ENCODE data around the gene RALGPS1.

RALGPS1 gene, protein sequence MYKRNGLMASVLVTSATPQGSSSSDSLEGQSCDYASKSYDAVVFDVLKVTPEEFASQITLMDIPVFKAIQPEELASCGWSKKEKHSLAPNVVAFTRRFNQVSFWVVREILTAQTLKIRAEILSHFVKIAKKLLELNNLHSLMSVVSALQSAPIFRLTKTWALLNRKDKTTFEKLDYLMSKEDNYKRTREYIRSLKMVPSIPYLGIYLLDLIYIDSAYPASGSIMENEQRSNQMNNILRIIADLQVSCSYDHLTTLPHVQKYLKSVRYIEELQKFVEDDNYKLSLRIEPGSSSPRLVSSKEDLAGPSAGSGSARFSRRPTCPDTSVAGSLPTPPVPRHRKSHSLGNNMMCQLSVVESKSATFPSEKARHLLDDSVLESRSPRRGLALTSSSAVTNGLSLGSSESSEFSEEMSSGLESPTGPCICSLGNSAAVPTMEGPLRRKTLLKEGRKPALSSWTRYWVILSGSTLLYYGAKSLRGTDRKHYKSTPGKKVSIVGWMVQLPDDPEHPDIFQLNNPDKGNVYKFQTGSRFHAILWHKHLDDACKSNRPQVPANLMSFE

DNA sequence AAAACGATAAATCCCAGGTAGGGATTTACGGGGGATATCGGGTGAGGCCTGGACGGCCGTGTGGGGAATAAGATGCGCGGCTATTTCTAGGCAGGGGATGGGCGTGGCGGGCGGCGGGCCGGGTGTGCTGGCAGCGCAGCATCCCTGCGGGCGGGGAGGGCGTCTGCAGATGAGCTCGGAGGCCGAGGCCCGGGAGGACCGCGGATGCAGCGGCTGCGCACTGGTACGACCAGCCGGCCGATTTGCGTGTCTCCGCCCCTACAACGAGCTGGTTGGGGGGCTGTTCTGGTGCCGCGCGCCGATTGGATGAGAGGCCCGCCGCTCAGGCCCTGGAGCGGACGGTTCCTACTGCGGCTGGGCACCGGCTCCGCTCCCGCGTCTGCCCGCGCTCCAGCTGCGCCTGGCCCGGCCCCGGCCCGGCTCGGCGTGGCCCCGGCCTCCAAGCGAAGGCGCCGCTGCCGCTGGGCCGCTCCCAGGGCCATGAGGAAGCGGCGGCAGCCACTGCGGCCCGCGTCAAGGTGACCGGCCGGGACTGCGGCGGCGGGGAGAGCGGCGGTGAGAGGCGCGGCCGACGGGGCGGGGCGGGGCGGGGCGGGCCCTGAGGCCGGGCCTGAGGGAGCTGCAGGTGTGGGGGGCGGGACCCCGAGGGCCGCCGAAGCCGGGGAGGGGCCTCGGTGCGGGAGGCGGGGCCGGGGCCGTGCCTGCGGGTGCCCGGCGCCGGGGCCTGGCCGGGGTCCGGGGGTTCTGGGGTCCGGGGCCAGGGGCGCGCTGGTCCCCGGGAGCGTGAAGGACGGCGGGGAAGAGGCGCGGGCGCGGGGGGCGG lies at the start of gene RALGPS1:
Gene RALGPS1, plus strand, starts transcription at position 325 of the 823 bp plus-strand sequence. CDS start 47,508 bp downstream, outside the sequence.
- no peak for FAIRE-seq

DNA sequence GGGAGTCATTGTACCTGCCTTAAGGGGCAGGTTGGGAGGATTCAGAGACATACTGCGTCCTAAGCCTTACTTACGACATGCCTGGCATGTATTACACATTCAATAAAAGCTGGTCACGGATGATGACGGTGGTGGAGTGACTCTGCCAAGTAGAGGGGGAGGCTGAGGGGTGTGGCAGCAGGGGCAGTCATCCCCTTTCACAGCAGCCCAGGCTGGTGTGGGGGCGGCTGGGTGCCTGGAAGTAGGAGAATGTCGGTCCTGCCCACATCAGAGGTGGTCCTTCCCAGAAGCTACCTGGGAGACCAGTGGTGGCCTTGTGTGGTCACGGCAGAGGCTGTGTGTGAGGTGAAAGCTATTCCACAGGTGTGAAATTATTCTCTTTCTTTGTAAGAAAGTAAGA lies 45.2 kb upstream of the RALGPS1 start:
- FAIRE-seq, result no peak

DNA sequence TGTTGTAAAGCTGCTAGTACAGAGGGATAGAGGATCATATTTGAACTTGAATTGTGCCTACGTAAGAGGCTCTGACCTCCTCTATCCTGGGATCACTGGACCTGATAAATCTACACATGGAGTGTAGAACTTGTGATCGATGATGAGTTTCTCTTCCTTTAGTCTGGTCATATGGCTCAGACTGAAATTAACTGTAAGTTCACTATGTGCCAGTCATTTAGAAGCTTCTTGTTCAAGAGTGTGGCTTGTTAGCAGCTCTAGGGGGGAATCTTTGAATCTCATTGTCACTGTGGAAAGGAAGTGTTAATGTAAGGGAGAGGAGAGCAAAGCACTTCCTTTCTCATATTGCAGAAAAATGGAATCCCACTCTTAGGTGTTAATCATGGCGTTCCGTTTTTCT lies 42.1 kb upstream of the RALGPS1 start:
- no peak for FAIRE-seq

DNA sequence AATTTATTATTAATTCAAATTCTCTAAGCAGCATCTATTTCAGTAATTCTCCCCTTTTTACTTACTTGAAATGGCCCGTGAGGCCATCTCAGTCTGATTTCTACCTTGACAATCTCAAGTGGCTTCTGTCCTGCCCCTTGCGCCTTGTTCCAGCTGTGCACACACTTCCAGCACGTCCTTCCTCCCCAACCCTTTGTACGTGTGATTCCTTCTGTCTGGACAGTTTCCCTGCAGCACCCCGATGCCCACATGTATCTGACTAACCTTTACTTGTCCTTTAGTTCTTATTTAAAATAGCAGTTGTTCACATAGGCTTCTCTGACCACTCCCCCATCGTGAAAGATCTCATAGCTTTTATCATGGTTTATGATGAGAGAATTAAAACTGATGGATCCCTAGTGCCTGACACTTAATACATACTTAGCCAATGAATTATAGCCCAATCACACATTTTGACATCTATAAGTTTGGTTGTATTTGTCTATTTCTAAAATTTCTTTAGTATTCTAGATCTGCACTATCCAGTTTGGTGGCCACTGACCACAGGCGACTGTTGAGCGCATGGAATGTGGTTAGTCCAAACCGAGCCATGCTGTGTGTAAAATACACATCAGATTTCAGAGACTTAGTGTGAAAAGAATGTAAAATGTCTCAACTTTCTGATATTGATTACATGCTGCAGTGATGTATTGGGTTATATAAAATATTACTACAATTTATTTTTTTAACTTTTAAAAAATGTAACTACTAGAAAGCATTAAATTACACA lies 39.9 kb upstream of the RALGPS1 start:
- FAIRE-seq, result no peak

DNA sequence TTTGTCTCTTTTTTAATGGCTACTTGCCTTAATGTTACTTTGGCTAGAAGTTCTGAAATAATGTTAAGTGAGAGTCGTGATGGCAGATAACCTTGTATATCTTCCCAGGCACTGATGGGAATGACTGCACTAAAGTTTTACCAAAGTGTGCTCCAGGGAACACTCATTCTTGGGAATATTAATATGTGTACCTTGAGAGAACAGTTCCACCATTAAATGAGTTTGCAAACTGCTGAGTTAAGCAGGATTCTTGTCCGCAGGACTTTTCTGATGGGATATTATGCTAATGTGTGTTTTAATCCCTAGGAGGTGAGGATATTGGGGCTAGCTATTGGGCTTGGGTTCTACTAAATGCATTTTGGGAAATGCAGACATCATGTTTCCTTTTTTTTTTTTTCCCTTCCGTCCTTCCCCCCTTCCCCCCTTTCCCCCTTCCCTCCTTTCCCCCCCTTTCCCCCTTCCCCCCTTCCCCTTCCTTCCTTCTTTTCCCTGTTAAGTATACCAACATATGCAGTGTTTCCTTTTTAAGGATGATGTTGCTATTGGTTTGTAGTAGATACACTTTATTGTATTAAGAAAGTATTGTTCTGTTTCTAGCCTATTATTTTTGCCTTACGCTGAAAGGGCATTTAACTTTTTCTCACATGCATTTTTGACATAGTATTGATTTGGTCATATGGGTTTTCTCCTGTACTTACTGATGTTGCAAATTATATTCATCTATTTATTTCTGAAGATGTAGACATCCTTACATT lies 38.6 kb upstream of the RALGPS1 start:
- FAIRE-seq, result no peak

DNA sequence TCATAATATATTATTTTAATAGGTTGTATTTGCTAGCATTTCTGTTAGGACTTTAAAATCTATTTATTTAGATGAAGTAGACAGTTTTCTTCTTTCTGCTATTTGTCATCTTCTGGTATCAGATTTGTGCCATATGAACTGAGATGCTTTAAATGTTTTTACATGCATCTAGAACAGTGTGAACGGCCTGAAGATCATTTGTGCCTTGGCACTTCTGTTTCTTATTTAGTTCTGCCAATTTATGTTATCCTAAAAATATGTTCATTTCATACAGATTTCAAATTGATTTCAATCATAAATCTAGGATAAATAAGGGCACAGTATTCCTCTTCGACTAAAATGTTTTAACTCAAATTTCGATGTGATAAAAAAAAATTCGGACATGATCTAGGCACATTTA lies 38.1 kb upstream of the RALGPS1 start:
- FAIRE-seq, result no peak

DNA sequence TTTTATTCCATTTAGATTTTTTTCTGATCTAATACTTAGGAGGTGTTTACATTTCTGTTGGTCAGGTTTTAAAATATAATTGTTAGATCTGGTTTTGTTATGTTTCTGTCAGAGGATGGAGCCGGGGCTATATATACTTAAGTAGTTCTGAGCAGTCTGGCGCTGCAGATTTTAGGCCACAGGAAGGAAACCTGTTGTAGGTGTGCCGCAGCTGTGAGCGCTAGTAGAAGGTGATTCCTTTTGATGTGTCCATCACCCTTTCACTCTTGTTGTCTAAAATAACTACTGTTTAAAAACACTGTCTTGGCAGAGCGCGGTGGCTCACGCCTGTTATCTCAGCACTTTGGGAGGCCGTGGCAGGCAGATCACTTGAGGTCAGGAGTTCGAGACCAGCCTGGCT lies 37.2 kb upstream of the RALGPS1 start:
- no peak for FAIRE-seq

DNA sequence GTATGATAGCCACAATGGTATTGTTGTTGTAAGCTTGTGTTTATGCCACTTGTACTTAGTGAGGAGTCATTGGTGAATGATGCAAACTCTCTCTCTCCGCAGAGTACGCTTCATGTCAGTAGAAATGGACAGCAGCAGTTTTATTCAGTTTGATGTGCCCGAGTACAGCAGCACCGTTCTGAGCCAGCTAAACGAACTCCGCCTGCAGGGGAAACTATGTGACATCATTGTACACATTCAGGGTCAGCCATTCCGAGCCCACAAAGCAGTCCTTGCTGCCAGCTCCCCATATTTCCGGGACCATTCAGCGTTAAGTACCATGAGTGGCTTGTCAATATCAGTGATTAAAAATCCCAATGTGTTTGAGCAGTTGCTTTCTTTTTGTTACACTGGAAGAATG lies 35.3 kb upstream of the RALGPS1 start:
- FAIRE-seq, result no peak

DNA sequence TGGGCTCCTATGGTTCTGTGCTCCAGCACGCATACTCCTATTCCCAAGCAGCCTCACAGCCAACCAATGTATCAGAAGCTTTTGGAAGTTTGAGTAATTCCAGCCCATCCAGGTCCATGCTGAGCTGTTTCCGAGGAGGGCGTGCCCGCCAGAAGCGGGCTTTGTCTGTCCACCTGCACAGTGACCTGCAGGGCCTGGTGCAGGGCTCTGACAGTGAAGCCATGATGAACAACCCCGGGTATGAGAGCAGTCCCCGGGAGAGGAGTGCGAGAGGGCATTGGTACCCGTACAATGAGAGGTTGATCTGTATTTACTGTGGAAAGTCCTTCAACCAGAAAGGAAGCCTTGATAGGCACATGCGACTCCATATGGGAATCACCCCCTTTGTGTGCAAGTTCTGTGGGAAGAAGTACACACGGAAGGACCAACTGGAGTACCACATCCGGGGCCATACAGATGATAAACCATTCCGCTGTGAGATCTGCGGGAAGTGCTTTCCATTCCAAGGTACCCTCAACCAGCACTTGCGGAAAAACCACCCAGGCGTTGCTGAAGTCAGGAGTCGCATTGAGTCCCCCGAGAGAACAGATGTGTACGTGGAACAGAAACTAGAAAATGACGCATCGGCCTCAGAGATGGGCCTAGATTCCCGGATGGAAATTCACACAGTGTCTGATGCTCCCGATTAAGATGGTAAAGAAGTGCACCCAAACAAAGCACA lies 34.2 kb upstream of the RALGPS1 start:
- FAIRE-seq, result no peak

DNA sequence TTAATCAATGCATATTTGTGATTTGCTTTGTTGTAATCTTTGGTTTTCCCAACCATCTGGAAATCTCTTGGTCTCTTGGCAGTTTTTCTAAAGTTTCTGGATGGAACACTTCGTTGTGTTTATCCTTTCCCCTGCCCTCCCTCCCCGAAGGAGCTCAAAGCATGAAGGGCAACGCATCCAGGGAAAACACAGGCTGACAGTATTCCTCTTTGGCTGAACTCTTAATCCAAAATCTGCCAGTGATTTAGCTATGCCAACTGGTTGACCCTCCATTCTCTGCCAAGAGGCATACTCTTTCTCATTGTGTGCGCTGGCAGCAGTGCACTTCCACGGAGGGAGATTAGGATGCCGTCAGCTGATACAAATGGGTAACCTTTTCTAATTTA lies 33.6 kb upstream of the RALGPS1 start:
- FAIRE-seq, result no peak

DNA sequence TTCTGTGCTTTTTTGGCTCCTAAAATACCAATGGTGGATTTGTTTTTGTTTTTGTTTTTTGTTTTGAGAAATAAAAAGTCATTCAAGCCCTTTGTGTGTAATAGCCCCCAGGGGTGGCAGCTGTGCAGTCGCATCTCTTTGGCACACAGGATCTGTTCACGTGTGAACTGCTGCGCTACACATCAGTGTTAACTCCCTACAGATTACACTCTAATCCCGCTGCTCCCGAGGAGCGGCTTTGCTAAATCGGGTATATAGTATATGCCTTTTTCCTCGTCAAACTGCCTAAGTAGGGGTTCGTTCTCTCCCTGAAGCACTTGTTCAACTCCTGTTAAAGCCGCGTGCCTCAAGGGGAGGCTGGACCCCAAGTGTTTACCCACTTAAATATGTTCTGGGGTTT lies 31.8 kb upstream of the RALGPS1 start:
- no peak for FAIRE-seq

DNA sequence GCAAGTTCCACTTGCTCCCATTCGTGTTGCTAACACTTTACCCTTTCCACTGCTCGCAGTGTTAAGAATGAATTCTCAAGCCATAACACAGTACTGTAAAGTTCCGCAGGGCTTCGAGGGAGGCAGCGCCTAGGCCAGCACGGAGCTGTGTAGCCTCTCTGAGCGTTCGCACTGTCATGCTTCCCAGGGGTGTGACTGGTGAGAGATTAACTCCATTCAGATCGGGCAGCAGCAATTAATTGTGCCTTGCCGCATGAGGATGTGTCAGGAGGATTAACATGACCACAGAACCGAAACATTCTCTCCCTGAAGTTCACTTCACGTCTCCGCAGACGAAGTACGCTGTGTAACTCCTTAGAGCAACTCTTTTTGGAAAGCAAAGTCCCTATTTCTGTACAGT lies 30.9 kb upstream of the RALGPS1 start:
- FAIRE-seq, result no peak

DNA sequence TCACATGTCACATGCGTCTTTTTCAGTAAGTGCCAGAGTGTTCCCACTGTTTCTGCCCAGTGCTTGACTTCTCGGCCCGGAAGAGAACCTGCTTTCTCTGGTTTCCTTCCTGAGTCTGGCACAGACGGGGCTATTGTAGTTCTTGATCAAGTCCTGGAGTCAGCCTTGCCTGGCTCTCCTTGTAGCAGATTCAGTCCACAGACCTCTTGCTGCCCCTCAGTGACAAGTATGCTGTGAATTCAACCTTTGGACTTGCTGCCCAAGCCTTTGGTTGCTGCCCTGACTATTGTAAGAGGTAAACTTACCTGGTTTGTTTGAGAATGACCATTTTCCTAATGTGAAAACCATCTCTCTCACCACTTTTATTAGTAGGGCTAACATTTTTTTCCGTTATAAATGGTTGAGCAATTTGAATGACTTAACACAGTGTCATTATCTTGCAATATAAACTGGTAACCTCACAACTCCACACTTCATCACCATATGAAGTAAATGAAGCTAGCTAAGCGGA lies 29.4 kb upstream of the RALGPS1 start:
- FAIRE-seq, result no peak

DNA sequence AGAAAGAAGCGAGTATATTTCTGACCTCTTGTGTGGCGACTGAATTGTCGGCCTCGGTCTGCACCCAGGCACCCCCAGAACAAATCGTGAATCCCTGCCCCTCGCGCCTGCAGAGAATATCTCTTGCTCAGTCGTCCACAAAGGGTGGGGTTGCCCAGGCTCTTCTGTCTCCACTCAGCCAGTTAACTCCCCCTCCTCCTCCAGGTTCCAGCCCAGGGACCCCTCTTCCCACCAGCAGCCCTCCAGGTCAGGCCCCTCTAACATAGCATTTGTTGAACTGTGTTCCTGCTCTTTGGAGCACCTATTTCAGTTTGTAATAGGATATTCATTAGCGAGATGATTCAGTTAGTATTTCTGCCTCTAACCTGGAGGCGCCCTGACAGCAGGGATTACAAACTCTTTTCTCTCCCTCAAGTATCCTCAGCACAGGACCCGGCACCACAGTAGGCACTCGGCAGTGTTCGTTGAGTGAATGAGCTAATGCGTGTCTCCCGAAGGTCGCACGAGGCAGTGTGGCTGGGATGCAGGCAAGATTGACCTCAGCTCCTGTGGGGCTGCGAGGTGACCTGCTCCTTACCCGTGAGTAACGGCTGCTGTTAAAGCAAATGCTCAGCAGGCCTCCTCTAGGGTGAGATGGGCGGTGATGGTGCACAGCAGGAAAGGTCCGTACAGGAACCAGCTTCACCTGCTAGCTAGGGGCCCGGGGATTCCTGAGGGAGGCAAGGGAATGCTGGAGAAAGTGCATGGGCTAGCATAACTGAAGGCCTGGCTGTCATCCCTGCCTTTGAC lies 28.4 kb upstream of the RALGPS1 start:
- no peak for FAIRE-seq

DNA sequence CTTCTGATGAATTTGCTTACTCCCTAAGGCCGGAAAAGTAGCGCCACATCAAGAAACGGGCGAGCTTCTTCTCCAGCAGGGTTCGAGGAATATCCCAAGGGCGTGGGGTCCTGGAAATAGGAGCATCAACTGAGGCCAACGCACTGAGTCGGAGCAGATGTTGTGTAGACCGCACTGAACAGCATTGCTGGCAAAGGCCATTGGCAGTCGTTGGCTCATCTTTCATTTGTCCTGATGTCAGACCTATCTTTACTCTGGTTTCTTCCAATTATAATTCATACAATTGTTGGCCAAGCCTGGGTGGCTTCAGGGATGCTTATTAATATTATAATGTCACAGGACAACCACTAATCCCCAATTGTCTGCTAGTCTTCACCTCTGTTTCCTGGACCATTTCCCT lies 27.7 kb upstream of the RALGPS1 start:
- FAIRE-seq, result no peak

DNA sequence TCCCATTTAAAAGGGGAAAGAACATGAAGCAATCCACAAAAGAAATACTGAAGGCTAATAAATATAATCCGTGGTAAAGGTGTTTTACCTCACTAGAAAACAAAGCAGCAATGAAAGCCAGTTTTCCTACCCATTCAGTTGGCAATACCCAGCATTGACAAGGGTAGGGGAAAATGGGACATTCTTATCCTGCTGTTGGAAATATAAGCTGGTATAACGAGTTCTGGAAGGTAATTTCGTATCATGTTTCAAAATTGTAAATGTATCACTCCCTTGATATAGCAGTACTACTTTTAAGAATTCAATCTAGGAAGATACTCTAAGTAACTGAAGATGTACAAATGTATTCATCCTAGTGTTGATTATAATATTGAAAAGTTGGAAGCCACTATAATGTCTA lies 22.9 kb upstream of the RALGPS1 start:
- no peak for FAIRE-seq

DNA sequence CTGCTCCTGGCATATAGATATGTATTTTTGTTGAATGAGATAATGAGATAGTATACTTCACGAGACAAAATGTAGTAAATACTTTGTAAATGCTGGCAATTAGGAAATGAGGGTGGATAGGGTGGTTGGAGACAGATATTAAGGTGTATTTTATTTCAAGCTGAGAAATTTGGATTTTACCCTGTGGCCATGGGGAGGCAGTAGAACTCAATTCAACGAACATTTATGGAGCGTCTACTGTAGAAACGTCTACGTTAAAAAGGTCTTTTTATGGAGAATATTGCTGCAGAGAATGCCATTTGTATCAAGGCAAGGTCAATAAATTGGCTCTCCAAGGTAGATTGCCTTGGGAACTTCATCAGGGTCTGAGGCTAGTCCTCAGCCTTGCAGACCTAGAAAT lies 21.5 kb upstream of the RALGPS1 start:
- FAIRE-seq, result no peak

DNA sequence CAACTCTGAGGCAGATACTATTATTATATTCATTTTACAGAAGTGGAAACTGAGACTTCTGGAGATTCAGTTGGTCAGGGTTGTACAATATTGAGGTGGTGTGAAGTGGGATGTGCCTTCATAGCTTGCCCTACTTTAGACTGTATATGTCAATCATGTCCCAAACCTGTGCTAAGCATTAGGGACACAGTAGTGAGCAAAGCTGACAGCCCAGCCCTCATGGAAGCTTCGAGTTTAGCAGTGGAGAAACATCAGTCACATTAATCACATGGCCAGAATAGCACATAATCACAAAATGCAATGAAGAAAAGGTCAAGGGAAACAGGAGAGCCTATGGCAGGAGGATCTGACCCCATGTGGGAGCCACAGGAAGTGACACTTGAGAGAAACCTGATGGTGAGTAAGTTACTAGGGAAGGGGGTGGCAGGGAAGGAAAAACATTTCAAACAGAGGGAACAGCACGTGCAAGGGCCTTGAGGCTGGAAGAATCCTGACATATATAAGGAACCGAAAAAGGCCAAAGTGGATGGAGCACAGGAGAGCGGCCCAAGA lies 20.5 kb upstream of the RALGPS1 start:
- FAIRE-seq, result no peak

DNA sequence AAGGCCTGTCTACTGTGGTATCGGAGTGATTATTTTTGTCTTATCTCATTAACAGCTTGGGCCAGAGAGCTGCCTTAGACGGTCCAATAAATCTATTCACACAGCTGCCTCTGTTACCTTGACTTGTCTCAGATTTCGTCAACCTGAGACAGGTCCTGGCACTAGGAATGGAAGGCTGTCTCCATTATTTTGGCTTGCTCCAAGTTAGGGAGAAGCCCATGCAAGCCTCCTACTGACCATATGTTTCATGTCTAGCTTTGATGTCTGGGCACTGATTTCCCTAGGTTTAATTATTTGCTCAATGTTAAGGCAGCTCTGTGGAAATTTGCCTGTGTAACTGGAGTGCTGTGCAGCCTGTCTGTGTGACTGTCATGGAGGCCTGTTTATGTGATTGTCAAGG lies 12.4 kb upstream of the RALGPS1 start:
- no peak for FAIRE-seq

DNA sequence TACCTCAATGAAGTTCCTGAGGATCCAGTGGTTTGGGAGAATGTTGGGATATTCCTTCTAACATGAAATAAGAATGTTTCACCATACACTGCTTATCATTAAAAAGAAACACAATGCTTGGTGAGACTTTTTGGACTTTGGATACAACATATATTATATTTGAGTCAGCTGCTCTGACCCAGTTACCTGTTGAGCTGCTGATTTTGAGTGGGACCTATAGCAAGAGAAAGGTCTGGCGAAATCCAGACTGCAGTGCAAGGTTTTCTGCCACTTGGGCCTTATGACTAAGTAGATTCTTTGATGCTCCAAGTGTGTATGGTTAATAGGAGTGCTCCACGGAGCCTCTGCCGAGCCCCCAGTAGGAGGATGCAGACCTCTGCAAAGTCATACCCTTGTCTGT lies 10.0 kb upstream of the RALGPS1 start:
- FAIRE-seq, result no peak

All from A204.1 (cell line).